ENCODE measurements around the gene SLC6A18.

DNA sequence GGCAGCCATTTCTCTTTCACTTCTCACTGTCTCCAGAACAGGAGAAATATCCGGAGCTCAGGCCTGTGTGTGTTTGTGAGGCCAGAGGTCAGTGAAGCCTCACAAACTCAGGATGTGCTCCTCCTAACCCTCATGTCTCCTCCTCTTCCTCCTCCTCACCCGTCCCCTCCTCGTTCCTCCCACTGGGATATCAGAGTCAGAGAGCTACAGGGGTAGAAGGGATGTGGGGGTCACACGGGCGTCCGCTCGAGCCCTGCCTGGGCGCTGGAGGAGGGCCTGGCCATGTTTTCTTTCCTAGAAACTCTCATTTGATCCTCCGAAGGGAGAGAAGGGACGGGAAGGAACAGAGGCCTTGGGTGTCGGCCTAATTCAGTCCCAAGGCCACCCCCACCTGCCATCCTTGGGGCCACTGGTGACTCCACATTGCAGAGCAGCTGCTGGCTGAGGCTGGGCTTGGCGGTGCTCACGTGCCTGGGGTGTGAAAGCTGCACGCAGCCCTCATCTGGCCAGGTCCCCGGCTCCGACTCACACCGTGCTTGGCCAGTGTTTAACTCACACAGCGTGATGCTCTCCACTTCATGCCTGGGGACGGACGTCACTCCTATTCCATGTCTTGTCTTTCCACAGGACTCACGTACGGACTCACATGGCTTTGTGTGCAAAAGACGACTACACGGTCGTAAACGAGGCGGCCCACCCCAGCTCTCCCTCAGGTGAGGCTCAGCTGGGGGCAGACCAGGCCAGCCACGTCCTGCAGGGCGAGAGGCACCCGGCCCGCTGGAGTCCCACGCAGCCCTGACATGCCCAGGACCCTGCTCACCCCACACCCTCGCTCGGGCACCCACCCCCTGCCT is 46.4 kb upstream of the SLC6A18 start:
- TF ChIP-seq MXI1 (IDR thresholded peaks at IDR 0.05; ENCODE audit: borderline replicate concordance, low read depth, low read length) (no peak), POLR2A (IDR thresholded peaks at IDR 0.05; ENCODE audit: low read depth, low read length) (no peak), MAFK (IDR thresholded peaks at IDR 0.05; ENCODE audit: low read depth, low read length) (no peak), SMC3 (IDR thresholded peaks at IDR 0.05; ENCODE audit: low read depth, low read length) (no peak), BHLHE40 (IDR thresholded peaks at IDR 0.05; ENCODE audit: low read depth, low read length) (0 out of 2 replicates have a peak, but pooled peaks have one; percentile 50), RFX5 (IDR thresholded peaks at IDR 0.05; ENCODE audit: low read depth, low read length) (no peak), RAD21 (IDR thresholded peaks at IDR 0.05; ENCODE audit: low read length) (no peak), FOS (IDR thresholded peaks at IDR 0.05; ENCODE audit: low read depth, low read length) (no peak), MAZ (IDR thresholded peaks at IDR 0.05; ENCODE audit: borderline replicate concordance, low read depth, low read length) (no peak), RCOR1 (IDR thresholded peaks at IDR 0.05; ENCODE audit: insufficient replicate concordance, low read length) (no peak)
- TF ChIP-seq, protein P1, sequence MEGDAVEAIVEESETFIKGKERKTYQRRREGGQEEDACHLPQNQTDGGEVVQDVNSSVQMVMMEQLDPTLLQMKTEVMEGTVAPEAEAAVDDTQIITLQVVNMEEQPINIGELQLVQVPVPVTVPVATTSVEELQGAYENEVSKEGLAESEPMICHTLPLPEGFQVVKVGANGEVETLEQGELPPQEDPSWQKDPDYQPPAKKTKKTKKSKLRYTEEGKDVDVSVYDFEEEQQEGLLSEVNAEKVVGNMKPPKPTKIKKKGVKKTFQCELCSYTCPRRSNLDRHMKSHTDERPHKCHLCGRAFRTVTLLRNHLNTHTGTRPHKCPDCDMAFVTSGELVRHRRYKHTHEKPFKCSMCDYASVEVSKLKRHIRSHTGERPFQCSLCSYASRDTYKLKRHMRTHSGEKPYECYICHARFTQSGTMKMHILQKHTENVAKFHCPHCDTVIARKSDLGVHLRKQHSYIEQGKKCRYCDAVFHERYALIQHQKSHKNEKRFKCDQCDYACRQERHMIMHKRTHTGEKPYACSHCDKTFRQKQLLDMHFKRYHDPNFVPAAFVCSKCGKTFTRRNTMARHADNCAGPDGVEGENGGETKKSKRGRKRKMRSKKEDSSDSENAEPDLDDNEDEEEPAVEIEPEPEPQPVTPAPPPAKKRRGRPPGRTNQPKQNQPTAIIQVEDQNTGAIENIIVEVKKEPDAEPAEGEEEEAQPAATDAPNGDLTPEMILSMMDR (conservative IDR thresholded peaks at IDR 0.05; ENCODE audit: low read depth, low read length), result no peak
